HCEC 1CT (cell line): Measurements from ENCODE around the gene FAS.
A peak's percentile ranks its signal among the peaks of the same experiment; 100 is the strongest.

Experiments
- DNase-seq: peaks from one replicate; pipeline ENCODE4 v3.0.0-alpha.2; 2017

The FAS gene

GRCh38 chr10:88990384-88991160 lies at the start of gene FAS:
Gene FAS (plus strand): TSS chr10:88990798. CDS start chr10:88990877, 79 bp downstream.
- DNase-seq = peak; percentile 72

- no peak for DNase-seq
Observed at GRCh38 chr10:88941026-88941425, 49.6 kb upstream of the FAS start.

DNA sequence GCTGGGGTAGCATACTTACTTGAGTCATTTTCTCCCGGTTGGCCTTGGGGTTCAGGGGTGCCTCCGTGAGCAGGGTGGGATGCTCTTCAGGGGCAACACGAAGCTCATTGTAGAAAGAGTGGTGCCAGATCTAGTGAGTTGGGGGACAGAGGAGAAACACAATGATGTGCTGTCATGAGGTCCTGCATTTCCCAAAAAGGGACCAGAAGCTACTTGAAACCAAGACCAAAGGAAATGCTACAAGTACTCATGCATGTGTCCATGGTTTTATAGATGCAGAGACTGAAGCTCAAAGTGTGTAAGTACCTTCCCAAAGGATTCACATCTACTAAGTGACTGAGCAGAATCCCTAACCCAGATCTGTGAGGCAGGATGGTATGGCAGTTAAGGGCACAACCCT lies 46.8 kb upstream of the FAS start:
- DNase-seq = no peak

- no peak for DNase-seq
Observed at GRCh38 chr10:88944813-88945212, 45.8 kb upstream of the FAS start.

DNA sequence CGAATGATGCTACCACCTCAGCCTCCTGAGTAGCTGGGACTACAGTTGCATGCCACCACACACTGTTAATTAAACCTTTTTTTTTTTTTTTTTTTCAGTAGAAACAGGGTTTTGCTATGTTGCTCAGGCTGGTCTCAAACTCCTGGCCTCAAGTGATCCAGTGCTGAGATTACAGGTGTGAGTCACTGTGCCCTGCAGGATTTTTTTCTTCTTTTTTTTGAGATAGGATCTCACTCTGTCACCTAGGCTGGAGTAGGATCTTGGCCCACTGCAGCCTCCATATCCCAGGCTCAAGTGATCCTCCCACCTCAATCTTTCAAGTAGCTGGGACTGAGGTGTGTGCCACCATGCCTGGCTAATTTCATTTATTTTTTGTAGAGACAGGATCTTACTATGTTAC lies 44.4 kb upstream of the FAS start:
- no peak for DNase-seq

GRCh38 chr10:88946965-88947590 lies 43.5 kb upstream of the FAS start:
- DNase-seq = peak; percentile 53

DNA sequence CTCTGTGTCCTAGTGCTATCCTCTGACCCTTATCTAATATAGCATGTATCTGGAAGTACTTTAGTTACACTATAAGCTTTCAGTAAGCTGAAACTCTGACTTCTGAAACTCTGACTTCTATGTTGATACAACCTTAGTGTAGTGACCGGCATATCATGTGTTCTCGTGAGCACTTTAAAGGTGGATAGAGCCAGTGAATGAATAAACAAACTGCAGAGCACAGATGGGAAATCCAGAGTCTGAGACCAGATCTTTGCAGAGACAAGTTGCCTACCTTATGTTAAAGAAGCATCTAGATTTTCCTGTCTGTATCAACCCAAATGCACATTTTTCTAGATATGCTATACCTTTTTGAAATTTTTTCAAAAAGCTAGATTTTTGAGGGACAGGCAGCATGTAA lies 41.5 kb upstream of the FAS start:
- DNase-seq = no peak

GRCh38 chr10:88949912-88950837 lies 40.4 kb upstream of the FAS start:
- no peak for DNase-seq

GRCh38 chr10:88952647-88953111 lies 37.9 kb upstream of the FAS start, which contains the start of gene ACTA2:
Gene ACTA2 (minus strand): TSS chr10:88952773. CDS start chr10:88948930, 3,843 bp downstream.
- peak; percentile 62 for DNase-seq

DNA sequence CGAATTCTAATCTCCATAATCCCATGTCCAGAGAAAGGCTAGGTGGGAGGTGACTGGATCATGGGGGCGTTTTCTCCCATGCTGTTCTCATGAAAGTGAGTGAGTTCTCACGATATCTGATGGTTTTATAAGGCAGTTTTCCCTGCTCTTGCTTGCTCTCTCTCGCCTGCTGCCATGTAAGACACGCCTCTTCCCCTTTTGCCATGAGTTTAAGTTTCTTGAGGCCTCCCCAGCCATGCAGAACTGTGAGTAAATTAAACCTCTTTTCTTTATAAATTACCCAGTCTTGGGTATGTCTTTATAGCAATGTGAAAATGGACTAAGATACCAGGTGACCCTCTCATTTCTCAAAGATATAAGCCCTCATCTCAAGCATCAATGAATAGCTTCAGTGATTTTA lies 36.9 kb upstream of the FAS start:
- DNase-seq = no peak

- no peak for DNase-seq
Observed at GRCh38 chr10:88954458-88955083, 36.0 kb upstream of the FAS start.

DNA sequence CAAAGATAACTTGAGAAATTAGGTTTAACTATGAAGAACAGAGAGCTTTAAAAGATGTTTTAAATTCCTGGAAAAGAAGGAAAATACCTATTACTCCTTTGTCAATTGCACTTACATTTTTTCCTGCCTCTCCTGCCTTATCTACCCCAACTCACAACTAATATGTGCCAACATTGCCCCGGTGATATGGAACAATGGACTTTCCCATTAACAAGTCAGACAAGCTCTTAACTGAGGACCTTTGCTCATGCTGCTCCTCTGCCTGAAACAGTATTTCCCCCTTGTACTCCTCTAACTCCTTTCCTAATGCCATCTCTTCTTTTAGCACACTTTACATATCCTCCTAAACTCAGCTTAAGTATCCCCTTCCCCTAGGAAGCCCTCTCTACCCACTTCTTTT lies 33.2 kb upstream of the FAS start:
- no peak for DNase-seq

GRCh38 chr10:88958721-88959120 lies 31.9 kb upstream of the FAS start:
- peak; percentile 57 for DNase-seq

DNA sequence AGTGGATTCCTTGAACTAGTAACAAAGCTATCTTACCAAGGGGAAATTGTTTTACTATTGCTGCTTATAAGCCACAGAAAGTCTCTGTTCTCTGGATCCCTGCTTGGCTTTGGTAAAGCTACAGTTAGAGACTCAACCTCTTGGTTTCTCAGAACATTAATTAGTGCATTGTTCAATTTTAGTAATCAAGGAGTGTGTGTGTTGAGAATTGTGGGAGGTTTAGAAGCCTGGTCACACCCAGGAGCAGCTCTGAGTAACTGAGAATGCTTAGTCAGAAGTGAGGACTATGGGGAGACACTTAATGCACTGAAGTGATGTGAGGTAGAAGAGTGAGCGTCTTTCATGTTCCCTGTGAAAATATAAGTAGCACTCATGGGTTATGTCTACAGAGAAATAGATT lies 29.8 kb upstream of the FAS start:
- peak; percentile 30 for DNase-seq

- no peak for DNase-seq
Observed at GRCh38 chr10:88961266-88961665, 29.3 kb upstream of the FAS start.

DNA sequence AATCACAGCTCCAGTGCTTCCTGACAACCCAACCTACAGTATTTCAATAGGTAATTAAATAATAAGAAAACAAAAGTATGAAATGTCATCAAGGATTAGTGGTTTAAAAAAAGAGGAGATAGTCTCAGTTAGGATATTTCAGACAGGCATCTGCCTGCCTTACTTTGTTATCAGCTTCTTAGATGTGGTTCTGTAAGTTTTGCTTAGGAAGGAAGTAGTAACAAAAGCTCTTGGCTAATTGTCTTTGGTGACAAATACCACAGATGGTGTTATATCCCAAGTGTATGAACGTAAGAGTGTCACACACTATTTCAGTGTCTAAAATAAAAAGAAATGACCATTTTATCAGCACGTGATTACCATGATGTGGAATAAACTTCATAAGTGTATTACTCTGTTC lies 28.3 kb upstream of the FAS start:
- no peak for DNase-seq

- DNase-seq = no peak
Observed at GRCh38 chr10:88963318-88963717, 27.3 kb upstream of the FAS start.

- no peak for DNase-seq
Observed at GRCh38 chr10:88964360-88964759, 26.2 kb upstream of the FAS start.

DNA sequence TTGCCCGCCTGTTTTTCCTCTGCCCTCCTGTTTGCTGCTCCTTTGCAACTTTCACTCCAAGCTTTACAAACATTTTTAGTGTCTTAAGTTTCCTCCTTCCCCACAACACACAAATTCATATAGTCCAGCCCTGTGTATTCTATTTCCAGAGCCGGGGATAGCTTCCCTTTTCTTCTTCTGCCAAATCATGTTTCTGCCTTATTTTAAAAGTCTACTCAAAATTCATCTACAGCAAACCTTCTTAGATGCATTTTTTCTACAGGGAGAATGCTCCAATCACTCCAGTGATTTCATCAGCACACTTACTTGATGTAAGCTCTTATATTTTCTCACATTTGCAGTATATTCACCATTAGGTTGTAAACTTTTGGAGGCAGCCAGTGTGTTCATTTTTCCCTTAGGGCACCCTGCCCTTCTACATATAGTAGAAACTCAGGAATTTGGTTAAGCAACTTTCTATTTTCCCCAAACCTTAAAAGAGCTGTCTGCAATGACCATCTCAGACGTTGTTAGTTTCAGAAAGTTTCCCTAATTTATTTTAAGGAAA lies 25.7 kb upstream of the FAS start:
- no peak for DNase-seq

DNA sequence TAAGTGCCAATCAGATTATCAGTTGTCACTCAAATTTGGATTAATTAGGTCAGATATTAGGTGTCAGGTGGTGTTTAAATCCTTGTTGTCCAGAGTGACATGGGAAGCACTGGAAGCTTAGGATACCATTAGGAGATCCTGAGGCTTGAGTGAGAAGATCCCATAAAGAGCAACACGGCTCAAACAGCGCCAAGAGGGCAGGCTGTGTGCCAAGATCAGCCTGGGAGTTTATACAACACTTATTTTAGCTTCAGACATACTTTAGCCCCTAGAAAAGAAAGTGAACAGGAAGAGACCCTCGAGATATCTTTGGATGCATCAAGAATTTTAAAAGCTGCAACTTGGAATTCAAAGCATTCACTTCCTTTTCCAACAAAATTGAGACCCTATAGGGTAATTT lies 23.8 kb upstream of the FAS start:
- no peak for DNase-seq

- no peak for DNase-seq
Observed at GRCh38 chr10:88968391-88968790, 22.2 kb upstream of the FAS start.

DNA sequence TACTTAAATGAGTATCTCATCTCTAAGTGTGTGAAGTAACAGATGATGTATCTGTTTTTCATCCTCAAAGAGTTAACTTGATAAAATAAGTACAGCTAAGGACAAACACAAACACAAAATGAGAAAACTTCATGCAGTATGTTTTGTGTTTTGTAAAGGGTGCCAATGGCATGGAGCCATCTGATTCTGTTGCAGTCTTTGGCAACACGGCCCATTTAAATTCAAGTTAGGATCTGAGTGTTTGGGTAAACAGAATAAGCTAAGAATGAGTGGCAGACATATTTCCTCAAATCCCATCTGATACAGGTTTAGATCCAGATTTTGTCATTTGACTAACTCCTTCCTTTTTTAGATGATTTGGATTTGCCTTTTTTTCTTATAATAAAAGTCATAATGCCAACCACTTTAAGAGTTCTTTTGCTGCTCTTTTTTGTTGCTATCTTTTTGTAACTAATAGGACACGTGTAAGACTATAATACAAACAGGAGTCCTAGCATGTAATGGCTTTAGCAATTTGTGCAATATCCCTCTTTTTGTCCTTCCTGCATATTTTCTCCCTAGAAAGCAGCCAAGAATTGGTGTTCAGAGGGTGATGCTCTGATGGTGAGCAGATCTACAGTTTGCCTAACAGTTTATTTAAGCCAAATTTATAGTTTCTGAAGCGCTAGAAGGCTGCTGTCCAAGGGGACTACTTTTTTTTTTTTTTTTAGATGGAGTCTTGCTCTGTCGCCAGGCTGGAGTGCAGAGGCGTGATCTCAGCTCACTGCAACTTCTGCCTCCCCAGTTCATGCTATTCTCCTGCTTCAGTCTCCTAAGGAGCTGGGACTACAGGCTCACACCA lies 19.2 kb upstream of the FAS start:
- no peak for DNase-seq
